IPS-18c (cell line): ENCODE data around the gene ACTG1.

ENCODE experiments used
- H3K4me3 ChIP-seq: 2 replicates; pipeline ENCODE4 v1.7.0; 2013; ENCODE audit warnings: low read depth, mild to moderate bottlenecking, low read length, moderate library complexity; ENCODE audit not compliant: insufficient read depth
- H3K9me3 ChIP-seq: one replicate; pipeline ENCODE4 v1.6.1; 2013; ENCODE audit warnings: mild to moderate bottlenecking, low read length, moderate library complexity; ENCODE audit not compliant: control insufficient read depth, insufficient read depth

ACTG1 gene

DNA sequence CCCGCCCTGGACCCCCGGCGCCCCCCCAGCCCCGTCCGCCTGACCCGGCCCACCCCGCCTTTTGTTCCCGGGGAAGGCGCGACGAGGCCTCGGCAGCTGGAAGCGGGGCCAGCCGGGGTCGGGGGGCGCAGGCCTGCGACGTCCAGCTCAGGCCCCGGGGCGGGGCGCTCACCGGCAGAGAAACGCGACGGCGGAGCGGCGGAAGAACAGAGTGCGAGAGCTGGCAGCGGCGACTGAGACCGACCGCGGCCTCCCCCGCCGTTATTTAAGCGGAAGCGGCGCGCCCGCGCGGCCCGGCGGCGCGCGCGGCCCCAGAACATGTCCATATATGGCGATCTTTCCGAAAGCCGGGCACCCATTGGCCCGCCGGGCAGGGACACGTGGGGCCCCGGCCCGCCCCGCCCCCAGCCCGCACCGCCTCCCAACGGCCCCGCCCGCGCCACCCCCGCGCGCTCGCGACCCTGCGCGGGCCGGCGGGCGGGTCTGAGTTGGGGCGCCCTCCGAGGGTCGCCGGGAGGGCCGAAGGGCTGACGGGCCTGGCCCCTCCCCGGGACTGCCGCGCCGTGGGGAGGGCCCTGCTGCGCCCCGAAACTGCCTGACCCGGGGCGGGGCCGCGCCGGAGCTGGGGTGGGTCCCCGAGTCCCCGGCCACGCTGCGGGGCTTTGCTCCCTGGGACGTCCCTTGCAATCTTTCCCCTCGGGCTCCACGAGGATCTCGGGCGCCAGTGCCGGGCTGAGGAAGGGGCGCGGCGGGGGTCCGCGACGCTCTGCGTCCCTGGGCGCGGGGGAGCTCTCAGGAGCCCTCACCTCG, at the start of gene ACTG1:
Gene ACTG1 (minus strand): TSS at position 238 of the 810 bp plus-strand sequence. CDS start 445 bp downstream, outside the sequence.
- Histone ChIP-seq H3K9me3 (peaks cover 4% of the 10 kb centered on the region), H3K4me3 (peak within 1 kb of the TSS; percentile 91)

- Histone ChIP-seq H3K9me3 (no peaks in the 10 kb centered on the region), H3K4me3 (no peak overlapping the region)
These were observed 48.9 kb upstream of the ACTG1 start for GRCh38 chr17:81561494-81561885.

- no peak overlapping the region for H3K4me3 ChIP-seq
- no peaks in the 10 kb centered on the region for H3K9me3 ChIP-seq
These were observed 46.6 kb upstream of the ACTG1 start for GRCh38 chr17:81558941-81559806.

DNA sequence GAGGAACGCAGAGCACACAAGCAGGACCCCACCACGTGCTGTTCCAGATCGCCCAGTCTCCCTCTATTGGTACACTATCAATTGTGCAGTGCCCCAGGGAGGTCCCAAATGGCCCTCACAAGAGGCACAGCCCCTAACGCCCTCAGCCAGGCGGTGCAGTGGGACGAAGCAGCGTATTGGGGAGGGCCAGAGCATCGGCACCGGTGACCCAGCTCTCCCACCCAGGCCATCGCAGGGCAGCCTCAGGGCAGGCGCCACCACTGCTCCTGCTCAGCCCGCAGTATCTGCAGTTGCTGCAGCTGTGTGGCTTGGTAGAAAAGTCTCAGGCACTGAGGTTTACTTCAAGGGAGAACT, 45.5 kb upstream of the ACTG1 start:
- no peaks in the 10 kb centered on the region for H3K9me3 ChIP-seq

DNA sequence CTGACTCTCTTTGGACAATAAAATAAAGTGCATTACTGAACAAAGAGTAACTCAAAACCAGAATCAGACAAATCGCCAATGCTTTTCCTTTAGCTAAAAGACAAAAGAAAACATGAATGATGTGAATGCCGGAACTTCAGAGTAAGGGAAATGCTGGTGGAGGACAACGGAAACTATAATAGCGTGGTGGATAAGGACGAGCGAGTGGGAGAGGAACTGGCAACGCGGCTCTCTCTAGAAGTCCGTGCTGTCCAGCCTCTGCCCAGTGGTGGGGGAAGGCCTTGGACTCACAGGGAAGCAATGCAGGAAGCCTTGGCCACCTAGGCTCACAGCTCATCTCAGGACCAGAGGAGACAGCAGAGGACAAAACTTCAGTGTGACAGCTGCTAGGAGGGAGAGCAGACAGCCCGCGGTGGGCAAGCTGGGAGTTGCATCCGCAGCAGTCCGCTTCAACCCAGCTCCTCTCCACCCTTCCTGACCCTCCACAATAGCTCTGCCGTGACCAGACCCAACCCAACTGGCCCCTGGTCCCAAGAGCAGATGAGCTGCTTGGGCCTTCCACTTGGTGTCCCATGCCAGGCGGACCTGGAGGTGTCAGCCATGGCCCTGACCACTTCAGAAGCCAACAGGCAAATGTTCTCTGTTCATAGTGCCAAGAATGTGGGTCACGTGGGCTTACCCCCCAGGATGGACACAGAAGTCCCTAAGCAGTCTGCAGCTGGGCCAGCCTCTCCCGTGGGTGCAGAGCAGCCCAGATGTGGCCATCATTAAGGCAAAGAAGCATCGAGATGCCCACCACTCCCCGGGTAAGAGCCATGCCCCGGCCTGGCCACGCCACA, 44.9 kb upstream of the ACTG1 start:
- no peaks in the 10 kb centered on the region for H3K9me3 ChIP-seq
- no peak overlapping the region for H3K4me3 ChIP-seq

More for the DNA sequence above, 45.5 kb upstream of the ACTG1 start:
- no peak overlapping the region for H3K4me3 ChIP-seq

DNA sequence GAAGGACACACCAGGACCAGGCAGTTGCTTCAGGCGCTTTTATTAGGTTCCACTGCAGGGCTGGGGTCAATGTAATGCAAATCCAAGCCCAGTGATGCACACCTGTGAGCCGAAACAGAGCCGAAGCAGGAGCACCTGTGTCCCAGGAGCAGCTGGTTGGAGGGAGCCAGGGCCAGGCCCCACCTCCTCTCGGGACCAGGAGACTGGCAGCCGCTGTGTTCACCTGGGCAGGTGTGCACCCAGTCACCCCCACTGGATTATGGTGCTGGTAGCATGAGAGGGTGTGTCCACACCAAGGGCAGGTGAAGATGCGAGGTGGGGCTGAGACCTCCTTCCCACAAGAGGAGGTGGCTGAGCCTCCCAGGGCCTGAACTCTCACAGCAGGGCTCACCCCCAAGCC, 44.3 kb upstream of the ACTG1 start:
- Histone ChIP-seq H3K4me3 (no peak overlapping the region), H3K9me3 (no peaks in the 10 kb centered on the region)

DNA sequence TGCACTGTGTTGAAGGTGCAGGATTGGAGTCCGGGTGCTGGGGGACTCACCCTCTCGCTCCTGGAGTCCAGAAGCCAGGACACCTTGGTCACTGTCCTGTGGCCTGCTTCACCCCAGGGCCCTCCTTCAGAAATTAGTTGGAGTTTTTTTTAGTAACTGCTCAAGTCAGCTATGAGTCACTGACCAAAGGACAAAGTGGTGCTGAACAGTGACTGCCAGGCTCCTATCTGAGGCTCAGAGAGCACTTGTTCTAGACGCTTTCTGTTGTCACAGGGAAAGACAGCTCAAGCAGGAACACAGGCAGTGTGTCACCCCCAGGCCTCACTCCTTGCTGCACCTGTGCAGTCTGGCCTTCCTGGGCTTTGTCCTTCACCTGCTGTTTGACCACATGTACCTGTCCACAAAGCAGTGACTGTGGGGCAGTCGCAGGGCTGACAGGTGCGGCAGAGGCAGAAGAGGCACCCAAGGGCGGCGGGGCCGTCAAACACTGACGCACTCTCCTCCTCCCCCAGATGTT, 43.6 kb upstream of the ACTG1 start:
- H3K9me3 ChIP-seq, result peaks cover 2% of the 10 kb centered on the region
- H3K4me3 ChIP-seq, result no peak overlapping the region

DNA sequence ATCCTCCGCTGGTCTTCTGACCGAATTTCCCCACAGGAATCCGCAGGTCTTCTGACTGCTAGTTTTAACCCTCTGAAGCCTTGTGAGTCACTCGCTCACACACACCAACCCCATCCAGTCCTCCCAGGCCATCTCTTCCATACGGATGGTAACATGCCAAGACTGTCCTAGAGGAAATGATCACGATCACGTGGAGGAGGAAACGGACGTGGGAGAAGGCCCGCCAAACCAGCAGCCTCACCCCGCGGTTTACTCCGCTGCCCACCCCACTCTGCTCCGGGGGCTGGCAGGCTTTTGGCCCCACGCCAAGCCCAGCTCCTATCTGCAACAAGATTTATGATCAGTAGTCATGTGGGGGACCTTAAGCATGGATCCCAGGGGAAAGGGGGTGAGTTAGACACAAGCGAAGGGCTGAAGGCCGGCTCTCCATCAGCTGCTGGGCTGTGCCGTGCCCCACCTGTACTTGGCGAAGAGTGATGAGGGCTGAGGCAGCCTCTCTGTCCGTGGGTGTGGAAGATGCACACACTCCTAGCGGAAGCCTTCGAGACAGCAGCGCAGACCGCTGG, 41.1 kb upstream of the ACTG1 start:
- H3K9me3 ChIP-seq, result peaks cover 2% of the 10 kb centered on the region
- peak overlapping the region; percentile 92 for H3K4me3 ChIP-seq

DNA sequence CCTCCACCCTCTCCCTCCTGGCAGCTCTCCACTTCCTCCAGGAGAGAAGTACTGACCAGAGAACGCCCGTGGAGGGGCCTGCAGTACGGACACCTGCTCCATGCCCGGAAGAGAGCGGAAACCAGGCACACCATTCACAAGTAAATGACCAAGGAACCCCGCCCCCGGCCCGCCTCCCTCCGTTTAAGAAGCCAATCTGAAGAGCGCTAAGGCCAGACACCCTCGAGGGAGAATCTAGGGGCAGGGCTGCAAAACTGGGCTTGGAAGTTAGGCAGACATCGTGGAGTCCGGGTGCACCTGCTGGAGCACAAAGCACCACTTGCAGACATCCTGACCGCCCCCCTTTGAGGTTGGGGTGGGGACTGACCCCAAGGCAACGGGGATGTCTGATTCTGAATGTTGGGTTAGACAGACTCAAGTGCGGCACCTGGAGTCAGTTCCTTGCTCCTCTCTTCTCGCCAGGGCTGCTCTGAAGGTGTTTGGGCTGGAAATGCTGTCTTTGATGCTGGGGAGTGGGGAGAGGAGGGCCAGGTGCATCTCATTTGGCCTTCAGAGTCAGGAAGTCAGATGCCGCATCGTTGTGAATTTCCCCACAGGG, 40.5 kb upstream of the ACTG1 start:
- H3K9me3 ChIP-seq, result peaks cover 2% of the 10 kb centered on the region

GRCh38 chr17:81552244-81553017, 39.8 kb upstream of the ACTG1 start, which contains the start of gene FAAP100:
TSS of gene FAAP100 (minus strand) at chr17:81552353. CDS start at chr17:81552330, 23 bp downstream.
- H3K9me3 ChIP-seq, result peaks cover 2% of the 10 kb centered on the region
- peak within 1 kb of the TSS; percentile 92 for H3K4me3 ChIP-seq

More for the DNA sequence above, 40.5 kb upstream of the ACTG1 start:
- peak overlapping the region; percentile 92 for H3K4me3 ChIP-seq

DNA sequence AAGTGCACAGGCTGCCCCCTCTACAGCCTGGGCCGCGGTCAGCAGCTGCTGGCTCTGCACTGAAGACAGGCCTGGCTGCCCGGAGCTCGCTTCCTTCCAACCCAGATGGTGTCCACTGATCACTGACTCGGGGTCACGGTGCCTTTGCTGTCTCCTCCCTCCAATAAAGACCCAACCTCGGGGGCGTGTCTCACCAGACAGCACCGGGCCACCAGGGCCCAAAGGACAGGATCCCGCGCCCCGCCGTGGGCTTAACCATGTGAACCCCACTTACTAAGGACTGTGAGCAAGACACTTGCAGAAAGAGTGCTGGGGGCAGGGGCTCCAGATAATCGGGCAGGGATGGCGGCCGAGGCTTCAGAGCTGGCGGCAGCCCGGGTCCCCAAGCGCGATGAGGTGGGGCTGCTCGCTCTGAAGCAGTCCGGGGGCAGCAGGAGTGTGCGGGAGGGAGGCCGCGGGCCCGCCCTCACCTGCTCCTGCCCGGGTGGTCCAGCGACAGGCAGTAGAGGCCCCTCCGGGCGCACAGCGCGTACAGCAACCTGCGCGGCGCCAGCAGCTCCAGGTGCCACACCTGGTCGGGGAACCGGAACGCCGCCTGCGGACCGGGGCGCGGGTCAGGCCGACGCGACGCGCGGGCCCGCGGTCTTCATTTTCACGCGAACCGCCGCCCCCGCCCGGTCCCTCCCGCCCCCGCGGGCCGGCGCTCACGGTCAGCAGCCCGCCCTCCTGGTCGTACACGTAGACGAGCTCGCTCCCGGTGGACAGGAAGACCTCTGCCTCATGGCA, 39.1 kb upstream of the ACTG1 start:
- Histone ChIP-seq H3K9me3 (peaks cover 2% of the 10 kb centered on the region), H3K4me3 (peak overlapping the region; percentile 92)

GRCh38 chr17:81550830-81551457, 38.3 kb upstream of the ACTG1 start:
- H3K4me3 ChIP-seq, result peak overlapping the region; percentile 92
- H3K9me3 ChIP-seq, result peaks cover 2% of the 10 kb centered on the region

DNA sequence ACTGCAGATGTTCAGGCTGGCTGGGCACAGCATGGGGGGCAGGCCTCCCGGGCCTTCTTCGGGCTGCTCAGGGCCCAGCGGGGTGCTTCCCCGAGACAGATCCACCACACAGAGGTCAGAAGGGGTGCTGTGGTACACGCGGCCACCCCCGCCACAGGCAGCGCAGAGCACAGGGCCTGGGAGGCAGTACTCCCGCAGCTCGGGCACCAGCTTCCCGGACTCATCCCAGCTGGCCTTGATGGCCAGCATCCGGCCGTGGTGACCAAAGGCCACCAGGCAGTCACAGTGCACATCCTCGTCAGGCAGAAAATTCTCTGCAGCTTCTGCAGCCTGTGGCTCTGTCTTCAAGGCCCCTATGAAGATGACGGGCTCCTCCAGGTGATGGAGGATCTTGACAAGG, 37.7 kb upstream of the ACTG1 start:
- H3K9me3 ChIP-seq, result peaks cover 2% of the 10 kb centered on the region
- no peak overlapping the region for H3K4me3 ChIP-seq

- peaks cover 2% of the 10 kb centered on the region for H3K9me3 ChIP-seq
- no peak overlapping the region for H3K4me3 ChIP-seq
These were observed 37.2 kb upstream of the ACTG1 start for GRCh38 chr17:81549826-81550225.
